ENCODE results near the gene PIK3C3.

PIK3C3 gene

DNA sequence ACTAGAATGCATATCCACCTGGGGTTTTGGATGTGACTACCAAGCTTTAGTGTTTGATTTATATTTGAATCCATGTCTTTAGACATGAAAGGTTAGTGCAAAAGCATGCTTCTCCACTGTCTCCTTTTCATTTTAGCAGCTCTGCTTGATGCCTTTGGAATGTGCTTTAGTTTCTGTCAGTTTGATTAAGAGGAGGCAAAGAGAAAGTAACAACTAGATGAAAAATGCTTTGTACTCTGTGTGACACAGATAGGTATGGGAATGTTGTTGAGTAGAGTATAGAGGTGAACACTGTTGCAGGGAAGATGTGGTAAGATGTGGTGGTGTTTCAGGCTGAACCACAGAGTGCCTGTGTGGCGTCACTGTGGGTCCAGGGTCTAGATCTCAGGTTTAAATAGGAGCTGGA lies 19.8 kb downstream of the PIK3C3 start:
- Histone ChIP-seq H3K36me3 (peaks cover 14% of the 10 kb centered on the region; the same call in 1 of the 2 replicates), H3K9me3 (ENCODE audit: severe bottlenecking) (no peaks in the 10 kb centered on the region), H3K27me3 (ENCODE audit: insufficient read depth, low read depth, severe bottlenecking) (no peaks in the 10 kb centered on the region), H3K27ac (no peak overlapping the region), H3K4me3 (ENCODE audit: low read depth, low read length) (no peak overlapping the region)
- no peak for DNase-seq
- TF ChIP-seq, protein P1, sequence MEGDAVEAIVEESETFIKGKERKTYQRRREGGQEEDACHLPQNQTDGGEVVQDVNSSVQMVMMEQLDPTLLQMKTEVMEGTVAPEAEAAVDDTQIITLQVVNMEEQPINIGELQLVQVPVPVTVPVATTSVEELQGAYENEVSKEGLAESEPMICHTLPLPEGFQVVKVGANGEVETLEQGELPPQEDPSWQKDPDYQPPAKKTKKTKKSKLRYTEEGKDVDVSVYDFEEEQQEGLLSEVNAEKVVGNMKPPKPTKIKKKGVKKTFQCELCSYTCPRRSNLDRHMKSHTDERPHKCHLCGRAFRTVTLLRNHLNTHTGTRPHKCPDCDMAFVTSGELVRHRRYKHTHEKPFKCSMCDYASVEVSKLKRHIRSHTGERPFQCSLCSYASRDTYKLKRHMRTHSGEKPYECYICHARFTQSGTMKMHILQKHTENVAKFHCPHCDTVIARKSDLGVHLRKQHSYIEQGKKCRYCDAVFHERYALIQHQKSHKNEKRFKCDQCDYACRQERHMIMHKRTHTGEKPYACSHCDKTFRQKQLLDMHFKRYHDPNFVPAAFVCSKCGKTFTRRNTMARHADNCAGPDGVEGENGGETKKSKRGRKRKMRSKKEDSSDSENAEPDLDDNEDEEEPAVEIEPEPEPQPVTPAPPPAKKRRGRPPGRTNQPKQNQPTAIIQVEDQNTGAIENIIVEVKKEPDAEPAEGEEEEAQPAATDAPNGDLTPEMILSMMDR (IDR thresholded peaks at IDR 0.05; ENCODE audit: low read depth, low read length): no peak

GRCh38 chr18:41975284-41975683 lies 20.2 kb downstream of the PIK3C3 start:
- Histone ChIP-seq H3K27ac (no peak overlapping the region), H3K36me3 (peaks cover 13% of the 10 kb centered on the region; the same call in 1 of the 2 replicates), H3K4me3 (ENCODE audit: low read depth, low read length) (no peak overlapping the region), H3K27me3 (ENCODE audit: insufficient read depth, low read depth, severe bottlenecking) (no peaks in the 10 kb centered on the region), H3K9me3 (ENCODE audit: severe bottlenecking) (no peaks in the 10 kb centered on the region)
- no peak for DNase-seq
- TF ChIP-seq, protein P1 (IDR thresholded peaks at IDR 0.05; ENCODE audit: low read depth, low read length): no peak

DNA sequence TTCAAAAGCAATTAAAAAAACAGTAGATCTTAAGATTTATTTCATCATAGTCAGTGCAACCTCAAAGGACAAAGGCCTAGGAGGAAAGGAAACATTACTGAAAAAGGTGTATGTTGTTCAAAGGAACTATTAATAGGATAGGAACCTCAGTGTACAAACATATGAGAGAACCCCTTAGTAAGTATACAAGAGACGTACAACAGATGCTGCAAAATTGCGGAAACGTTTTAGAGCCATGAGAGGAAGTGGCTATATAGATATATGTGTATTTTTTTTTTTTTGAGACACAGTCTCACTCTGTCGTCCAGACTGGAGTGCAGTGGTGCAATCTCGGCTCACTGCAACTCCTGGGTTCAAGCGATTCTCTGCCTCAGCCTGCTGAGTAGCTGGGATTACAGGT lies 22.2 kb downstream of the PIK3C3 start:
- no peak overlapping the region for H3K4me3 ChIP-seq (ENCODE audit: low read depth, low read length)
- peaks cover 3% of the 10 kb centered on the region; the same call in 1 of the 2 replicates for H3K36me3 ChIP-seq

DNA sequence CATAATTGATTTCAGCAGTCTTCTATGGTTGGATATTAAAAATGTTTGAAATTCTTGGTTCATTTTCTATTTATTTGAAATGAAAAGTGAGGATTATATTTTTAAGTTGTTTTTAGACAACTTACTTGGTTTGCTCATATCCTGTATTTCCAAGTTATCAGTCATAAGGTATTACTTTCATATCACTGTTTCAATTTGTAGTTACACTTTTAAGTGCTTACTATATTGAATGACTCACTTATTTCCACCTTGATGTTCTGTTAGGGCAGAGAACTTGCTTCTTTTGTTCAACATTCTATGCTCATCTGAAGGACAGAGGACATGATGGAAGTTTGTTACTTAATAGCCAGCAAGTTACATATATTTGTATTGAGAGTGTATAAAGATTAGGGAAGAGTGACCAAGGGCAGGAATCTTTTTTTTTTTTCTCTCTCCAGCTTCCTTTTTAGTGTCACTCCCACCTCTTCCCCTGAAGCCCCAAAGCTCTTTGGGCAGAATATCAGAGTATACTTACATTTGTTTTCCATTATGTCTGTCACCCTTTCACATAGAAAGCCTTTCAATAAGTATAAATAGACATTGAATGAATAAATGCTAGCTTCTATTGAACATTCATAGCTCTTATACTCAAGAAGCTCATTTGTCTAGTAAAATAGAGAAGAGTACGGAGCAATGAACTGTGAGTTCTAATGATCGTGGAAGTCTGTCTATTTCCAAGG lies 28.1 kb downstream of the PIK3C3 start:
- Histone ChIP-seq H3K4me3 (ENCODE audit: low read depth, low read length) (no peak overlapping the region), H3K27ac (no peak overlapping the region), H3K27me3 (ENCODE audit: insufficient read depth, low read depth, severe bottlenecking) (no peaks in the 10 kb centered on the region), H3K36me3 (no peaks in the 10 kb centered on the region), H3K9me3 (ENCODE audit: severe bottlenecking) (no peaks in the 10 kb centered on the region)
- TF ChIP-seq, protein P1 (IDR thresholded peaks at IDR 0.05; ENCODE audit: low read depth, low read length): no peak
- DNase-seq: no peak

More for the DNA sequence above, 22.2 kb downstream of the PIK3C3 start:
- H3K27me3 ChIP-seq (ENCODE audit: insufficient read depth, low read depth, severe bottlenecking): no peaks in the 10 kb centered on the region
- TF ChIP-seq, protein P1 (IDR thresholded peaks at IDR 0.05; ENCODE audit: low read depth, low read length): no peak
- no peaks in the 10 kb centered on the region for H3K9me3 ChIP-seq (ENCODE audit: severe bottlenecking)
- no peak overlapping the region for H3K27ac ChIP-seq
- no peak for DNase-seq

- TF ChIP-seq, protein P1 (IDR thresholded peaks at IDR 0.05; ENCODE audit: low read depth, low read length): no peak
- no peaks in the 10 kb centered on the region for H3K27me3 ChIP-seq (ENCODE audit: insufficient read depth, low read depth, severe bottlenecking)
- no peak overlapping the region for H3K4me3 ChIP-seq (ENCODE audit: low read depth, low read length)
- no peaks in the 10 kb centered on the region for H3K36me3 ChIP-seq
- H3K27ac ChIP-seq: no peak overlapping the region
- H3K9me3 ChIP-seq (ENCODE audit: severe bottlenecking): no peaks in the 10 kb centered on the region
- no peak for DNase-seq
Observed at GRCh38 chr18:41985914-41986313, 30.9 kb downstream of the PIK3C3 start.

DNA sequence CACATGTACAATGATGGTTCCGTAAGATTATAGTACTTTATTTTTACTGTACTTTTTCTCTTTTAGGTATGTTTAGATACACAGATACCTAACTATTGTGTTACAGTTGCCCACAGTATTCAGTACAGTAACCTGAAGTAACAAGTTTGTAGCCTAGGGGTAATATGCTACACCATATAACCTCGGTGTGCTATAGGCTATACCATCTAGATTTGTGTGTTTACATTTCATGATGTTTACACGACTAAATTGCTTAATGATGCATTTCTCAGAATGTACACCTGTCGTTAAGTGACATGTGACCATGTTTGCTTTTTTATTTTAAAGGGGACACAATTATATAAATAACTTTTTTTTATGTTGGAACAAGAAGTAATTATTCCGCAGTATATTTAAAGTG lies 34.5 kb downstream of the PIK3C3 start:
- no peak for DNase-seq
- Histone ChIP-seq H3K36me3 (no peaks in the 10 kb centered on the region; the same call in 1 of the 2 replicates), H3K4me3 (ENCODE audit: low read depth, low read length) (no peak overlapping the region), H3K27ac (no peak overlapping the region), H3K27me3 (ENCODE audit: insufficient read depth, low read depth, severe bottlenecking) (no peaks in the 10 kb centered on the region), H3K9me3 (ENCODE audit: severe bottlenecking) (no peaks in the 10 kb centered on the region)
- TF ChIP-seq, protein P1 (IDR thresholded peaks at IDR 0.05; ENCODE audit: low read depth, low read length): no peak
